Measurements from ENCODE around the gene IL36B. TPM values are rescaled to one million over a fixed set of nuclear protein-coding genes. Genes with fewer than 3 reads are reported as not detected.

The IL36B gene
- total RNA-seq, 1 experiment from 2014 or later, result not detected

- no peaks in the 10 kb centered on the region for H3K36me3 ChIP-seq (ENCODE audit: low read depth)
- H3K4me2 ChIP-seq, result peak overlapping the region; percentile 69
- peak overlapping the region; percentile 72 for H3K27ac ChIP-seq
- ChIA-PET POLR2A (ENCODE audit: unreplicated experiment) (no interaction called here), CTCF (interaction anchor here (0.6 to 1.1 kb wide), 2 partner anchors 12 to 141 kb away, joined by 3 read pairs; no protein-coding TSS in a partner anchor)
- DNase-seq, result peak in 1 of 2 experiments; percentile 86
- no peaks in the 10 kb centered on the region for H4K20me1 ChIP-seq (ENCODE audit: insufficient read depth)
- peaks cover 15% of the 10 kb centered on the region; the same call in 1 of the 2 replicates for H3F3A ChIP-seq (ENCODE audit: insufficient read depth, low read depth)
- H3K4me3 ChIP-seq, result peak overlapping the region; percentile 7; the same call in 1 of the 2 replicates
- TF ChIP-seq CTCF (conservative IDR thresholded peaks at IDR 0.05) (no peak), EZH2 (IDR thresholded peaks at IDR 0.05; ENCODE audit: low read depth) (no peak)
- H3K27me3 ChIP-seq (ENCODE audit: insufficient read depth, low read depth), result no peaks in the 10 kb centered on the region
- H3K9me2 ChIP-seq (ENCODE audit: insufficient read depth), result no peaks in the 10 kb centered on the region
- peak overlapping the region; percentile 66; the same call in 1 of the 2 replicates for H2AFZ ChIP-seq
- no peaks in the 10 kb centered on the region for H3K79me2 ChIP-seq (ENCODE audit: low read depth)
- no TSS peak for BruUV-seq (replicated peaks)
- H3K9me3 ChIP-seq (ENCODE audit: insufficient read depth, low read depth), result peaks cover 20% of the 10 kb centered on the region
- H3K4me1 ChIP-seq (replicated peaks; ENCODE audit: insufficient read depth), result peaks cover 37% of the 10 kb centered on the region
- intact Hi-C loops (cut with micrococcal nuclease; ENCODE audit: unreplicated experiment), result loop anchor here (1.0 kb wide), 1 partner anchor 11 kb away; no protein-coding TSS in a partner anchor
These were observed 5.8 kb upstream of the IL36B start for GRCh38 chr2:113058411-113058994.

- intact Hi-C loops (cut with micrococcal nuclease; ENCODE audit: unreplicated experiment), result no loop called here
- H3K9me3 ChIP-seq (ENCODE audit: insufficient read depth, low read depth), result peaks cover 20% of the 10 kb centered on the region
- H3K27ac ChIP-seq, result no peak overlapping the region
- H3K9me2 ChIP-seq (ENCODE audit: insufficient read depth), result no peaks in the 10 kb centered on the region
- H3K4me2 ChIP-seq, result no peak overlapping the region
- H3K4me1 ChIP-seq (replicated peaks; ENCODE audit: insufficient read depth), result peaks cover 37% of the 10 kb centered on the region
- H3K4me3 ChIP-seq, result no peak overlapping the region
- H3F3A ChIP-seq (ENCODE audit: insufficient read depth, low read depth), result peaks cover 15% of the 10 kb centered on the region; the same call in 1 of the 2 replicates
- no peaks in the 10 kb centered on the region for H3K27me3 ChIP-seq (ENCODE audit: insufficient read depth, low read depth)
- H3K36me3 ChIP-seq (ENCODE audit: low read depth), result no peaks in the 10 kb centered on the region
- TF ChIP-seq CTCF (conservative IDR thresholded peaks at IDR 0.05), result no peak
- no peak for TF ChIP-seq EZH2 (IDR thresholded peaks at IDR 0.05; ENCODE audit: low read depth)
- no TSS peak for BruUV-seq (replicated peaks)
- H4K20me1 ChIP-seq (ENCODE audit: insufficient read depth), result no peaks in the 10 kb centered on the region
- no peak for DNase-seq
- POLR2A ChIA-PET (ENCODE audit: unreplicated experiment), result no interaction called here
- CTCF ChIA-PET, result no interaction called here
- no peaks in the 10 kb centered on the region for H3K79me2 ChIP-seq (ENCODE audit: low read depth)
- H2AFZ ChIP-seq, result no peak overlapping the region
These were observed 4.5 kb upstream of the IL36B start for GRCh38 chr2:113057117-113057516.

- intact Hi-C loops (cut with micrococcal nuclease; ENCODE audit: unreplicated experiment), result no loop called here
- Histone ChIP-seq H3K36me3 (ENCODE audit: low read depth) (no peaks in the 10 kb centered on the region), H3K9me3 (ENCODE audit: insufficient read depth, low read depth) (peaks cover 20% of the 10 kb centered on the region), H3K79me2 (ENCODE audit: low read depth) (no peaks in the 10 kb centered on the region), H3K9me2 (ENCODE audit: insufficient read depth) (no peaks in the 10 kb centered on the region), H3K4me3 (no peak overlapping the region), H3F3A (ENCODE audit: insufficient read depth, low read depth) (peaks cover 15% of the 10 kb centered on the region; the same call in 1 of the 2 replicates), H4K20me1 (ENCODE audit: insufficient read depth) (no peaks in the 10 kb centered on the region), H2AFZ (no peak overlapping the region), H3K4me2 (no peak overlapping the region), H3K27ac (no peak overlapping the region), H3K4me1 (replicated peaks; ENCODE audit: insufficient read depth) (peaks cover 37% of the 10 kb centered on the region), H3K27me3 (ENCODE audit: insufficient read depth, low read depth) (no peaks in the 10 kb centered on the region)
- ChIA-PET CTCF (no interaction called here), POLR2A (ENCODE audit: unreplicated experiment) (no interaction called here)
- DNase-seq, result no peak
- no TSS peak for BruUV-seq (replicated peaks)
- no peak for TF ChIP-seq EZH2 (IDR thresholded peaks at IDR 0.05; ENCODE audit: low read depth)
- TF ChIP-seq CTCF (conservative IDR thresholded peaks at IDR 0.05), result no peak
These were observed 3.9 kb upstream of the IL36B start for GRCh38 chr2:113056521-113056920.
